ENCODE results near the gene LITAF.
"Not testable (repeated sequence)": the region's sequence is repeated elsewhere in the genome, so short reads cannot be mapped to it uniquely, and the experiment has no call there.

Gene LITAF

DNA sequence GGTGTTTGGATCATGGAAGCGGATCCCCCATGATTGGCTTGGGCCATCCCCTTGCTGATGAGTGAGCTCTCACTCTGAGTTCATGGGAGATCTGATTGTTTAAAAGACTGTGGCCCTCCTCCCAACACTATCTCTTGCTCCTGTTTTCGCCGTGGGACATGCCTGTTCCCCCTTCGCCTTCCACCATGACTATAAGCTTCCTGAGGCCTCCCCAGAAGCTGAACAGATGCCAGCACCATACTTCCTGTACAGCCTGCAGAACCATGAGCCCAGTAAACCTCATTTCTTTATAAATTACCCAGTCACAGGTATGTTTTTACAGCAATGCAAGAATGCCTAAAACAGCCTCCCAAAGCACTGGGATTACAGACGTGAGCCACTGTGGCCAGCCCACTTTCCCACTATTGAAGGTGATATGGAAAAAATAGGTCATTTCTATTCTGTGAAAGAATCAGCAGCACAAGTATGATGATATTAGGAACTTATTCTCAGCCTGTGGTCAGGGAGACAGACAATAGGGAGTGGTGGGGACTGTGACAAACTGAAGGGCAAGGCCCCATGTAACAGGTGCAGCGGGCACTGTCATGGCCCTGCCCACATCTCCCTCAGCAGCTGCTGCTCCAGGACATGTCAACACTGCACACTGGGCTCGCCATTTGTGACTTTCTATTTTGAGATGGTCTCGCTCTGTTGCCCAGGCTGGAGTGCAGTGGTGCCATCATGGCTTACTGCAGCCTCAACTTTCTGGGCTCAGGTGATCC is 33.7 kb upstream of the LITAF start:
- DNase-seq, result no peak

- DNase-seq, result no peak
These were observed 32.7 kb upstream of the LITAF start for GRCh38 chr16:11619327-11619851.

- no peak for DNase-seq
These were observed 31.5 kb upstream of the LITAF start for GRCh38 chr16:11618107-11618717.

GRCh38 chr16:11615748-11616447 is 29.2 kb upstream of the LITAF start:
- no peak for DNase-seq

DNA sequence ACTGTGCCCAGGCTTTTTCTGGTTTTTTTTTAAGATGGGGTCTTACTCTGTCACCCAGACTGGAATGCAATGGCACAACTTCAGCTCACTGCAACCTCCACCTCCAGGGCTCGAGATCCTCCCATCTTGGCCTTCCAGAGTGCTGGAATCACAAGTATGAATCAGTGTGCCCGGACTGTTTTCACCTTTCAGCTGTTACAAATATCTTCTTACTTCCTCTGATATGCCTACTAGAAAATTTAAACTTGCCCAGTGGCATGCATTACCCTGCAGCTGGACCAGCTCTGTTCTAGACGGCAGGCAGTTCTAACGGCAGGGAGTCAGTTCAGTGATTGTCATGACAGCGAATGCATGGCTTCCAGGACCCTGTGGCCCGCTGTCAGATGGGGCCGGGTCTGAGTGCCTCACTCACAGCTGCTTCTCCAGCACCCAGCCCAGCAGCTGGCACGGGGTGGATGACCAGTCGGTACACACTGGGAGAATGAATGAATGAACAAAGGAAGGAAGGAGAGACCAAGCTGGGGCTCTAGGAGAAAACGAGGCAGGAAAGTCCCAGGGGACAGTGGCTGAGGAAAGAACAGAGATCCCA is 28.0 kb upstream of the LITAF start:
- no peak for DNase-seq

GRCh38 chr16:11613381-11614303 is 26.9 kb upstream of the LITAF start:
- DNase-seq, result no peak

GRCh38 chr16:11612665-11613025 is 25.9 kb upstream of the LITAF start:
- no peak for DNase-seq

DNA sequence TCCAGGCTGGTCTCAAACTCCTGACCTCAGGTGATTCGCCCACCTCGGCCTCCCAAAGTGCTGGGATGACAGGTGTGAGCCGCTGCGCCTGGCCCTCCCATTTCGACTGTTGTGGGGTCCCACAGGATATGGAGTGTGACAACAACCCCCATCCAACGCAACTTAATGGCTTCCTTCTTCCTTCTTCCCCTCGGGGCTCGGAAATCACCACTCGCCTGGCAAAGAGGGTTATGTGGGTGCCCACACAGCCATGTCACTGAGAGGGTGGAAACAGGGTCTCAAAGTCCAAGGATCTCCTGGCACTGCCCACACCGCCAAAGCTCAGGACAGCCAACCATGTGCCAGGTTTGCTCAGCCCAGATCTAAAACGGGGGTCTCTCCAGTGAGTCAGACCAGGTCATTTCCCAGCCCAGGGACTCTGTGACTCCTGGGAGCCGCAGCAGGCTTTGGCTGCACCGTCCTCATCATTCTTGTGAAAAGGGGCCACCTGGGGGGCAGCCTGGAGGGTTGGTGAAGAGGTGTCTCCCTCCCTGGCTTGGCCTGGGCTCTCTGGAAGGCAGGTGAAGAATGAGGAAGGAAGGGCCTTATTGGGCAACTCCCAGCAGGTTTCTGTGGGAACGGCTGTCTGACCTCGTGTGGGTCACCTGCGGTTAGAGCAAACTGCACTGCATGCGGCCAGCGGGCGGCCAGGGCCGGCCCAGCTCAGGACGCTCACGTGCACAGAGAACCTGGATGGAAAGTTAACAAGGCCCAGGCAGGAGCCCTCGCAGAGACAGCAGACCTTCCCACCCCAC is 25.3 kb upstream of the LITAF start:
- DNase-seq, result no peak

- no peak for DNase-seq
These were observed 23.9 kb upstream of the LITAF start for GRCh38 chr16:11610580-11610979.

- no peak for DNase-seq
These were observed 23.4 kb upstream of the LITAF start for GRCh38 chr16:11610121-11610505.

GRCh38 chr16:11609474-11610120 is 22.9 kb upstream of the LITAF start:
- no peak for DNase-seq

GRCh38 chr16:11605891-11606290 is 19.2 kb upstream of the LITAF start:
- no peak for DNase-seq

GRCh38 chr16:11605564-11605886 is 18.8 kb upstream of the LITAF start:
- DNase-seq, result no peak

DNA sequence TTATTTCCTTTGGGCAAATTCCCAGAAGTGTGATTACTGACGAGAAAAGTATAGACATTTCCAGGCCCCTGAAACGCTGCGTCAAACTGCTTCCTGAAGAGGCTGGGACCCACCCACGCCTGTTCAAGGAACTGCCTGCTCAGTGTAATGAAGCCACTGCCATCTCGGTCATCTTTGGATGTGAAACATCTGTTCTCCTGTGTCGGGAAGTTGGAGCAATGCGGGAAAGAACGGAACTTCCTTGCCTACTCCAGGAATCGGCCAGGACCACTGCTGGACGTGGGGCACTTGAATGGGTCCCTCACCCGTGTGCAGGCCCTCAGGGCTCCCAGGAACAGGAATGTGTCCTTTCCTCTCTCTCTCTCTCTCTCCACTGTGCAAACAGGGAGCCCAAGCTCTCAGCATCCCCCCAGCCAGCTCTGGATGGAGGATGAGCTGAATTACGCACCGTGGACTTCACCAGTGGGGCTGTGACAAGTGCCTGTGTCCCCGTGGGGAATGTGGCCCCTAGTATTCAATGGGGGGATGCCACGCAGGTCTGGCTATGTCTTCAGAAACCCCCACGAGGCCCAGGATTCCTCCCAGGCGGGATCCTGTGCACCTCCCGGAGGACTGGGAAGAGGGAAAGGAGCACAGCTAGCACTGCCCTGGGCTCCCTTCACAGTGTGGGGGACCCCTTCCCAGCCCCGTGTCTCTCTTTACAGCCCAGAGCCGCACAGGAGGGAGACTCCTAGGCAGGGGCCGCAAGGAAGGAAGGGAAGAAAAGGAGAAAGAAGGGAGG is 18.3 kb upstream of the LITAF start:
- DNase-seq, result no peak

DNA sequence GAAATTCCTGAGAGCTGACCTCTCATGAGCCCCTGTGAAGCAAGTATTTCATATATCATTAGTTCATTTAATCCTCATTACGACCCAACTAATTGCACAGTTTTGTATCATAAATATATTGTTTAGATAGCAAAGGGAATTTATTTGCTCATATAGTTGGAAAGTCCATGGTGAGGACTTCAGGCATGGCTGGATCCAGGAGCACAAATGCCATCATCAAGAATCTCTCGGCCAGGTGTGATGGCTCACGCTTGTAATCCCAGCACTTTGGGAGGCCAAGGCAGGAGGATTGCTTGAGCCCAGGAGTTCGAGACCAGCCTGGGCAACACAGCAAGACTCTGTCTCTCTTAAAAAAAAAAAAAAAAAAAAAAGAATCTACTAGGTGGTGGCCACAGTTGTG is 17.6 kb upstream of the LITAF start:
- not testable (repeated sequence) for DNase-seq

- DNase-seq, result no peak
These were observed 16.6 kb upstream of the LITAF start for GRCh38 chr16:11603331-11603750.

DNA sequence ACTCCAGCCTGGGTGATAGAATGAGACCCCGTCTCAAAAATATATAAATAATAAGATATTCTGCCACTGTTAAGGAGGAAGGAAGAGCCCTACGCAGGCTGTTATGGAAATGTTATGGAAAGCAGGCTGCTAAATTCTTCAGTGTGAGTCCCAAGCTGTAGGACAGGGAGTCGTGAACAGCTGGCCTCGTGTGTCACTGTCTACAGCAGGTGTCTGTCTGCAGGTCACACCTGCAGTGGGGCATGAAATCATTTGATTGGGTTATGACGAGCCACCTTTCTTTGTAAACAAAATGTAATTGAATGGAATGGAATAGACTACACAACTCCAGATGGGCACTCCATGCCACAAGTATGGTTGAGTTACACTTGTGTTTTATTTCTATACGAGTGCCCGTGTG is 15.6 kb upstream of the LITAF start:
- DNase-seq, result no peak

DNA sequence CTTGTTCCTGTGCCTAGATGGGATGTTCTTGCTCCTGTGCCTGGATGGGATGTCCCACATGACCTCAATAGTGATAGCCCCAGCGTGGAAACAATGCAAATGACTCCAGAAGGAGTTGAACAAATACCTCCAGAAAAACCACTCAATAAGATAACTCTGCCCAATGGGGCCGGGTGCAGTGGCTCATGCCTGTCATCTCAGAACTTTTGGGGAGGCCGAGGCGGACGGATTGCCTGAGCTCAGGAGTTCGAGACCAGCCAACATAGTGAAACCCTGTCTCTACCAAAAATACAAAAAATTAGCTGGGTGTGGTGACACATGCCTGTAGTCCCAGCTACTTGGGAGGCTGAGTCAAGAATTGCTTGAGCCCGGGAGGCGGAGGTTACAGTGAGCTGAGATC is 15.2 kb upstream of the LITAF start:
- DNase-seq, result no peak

DNA sequence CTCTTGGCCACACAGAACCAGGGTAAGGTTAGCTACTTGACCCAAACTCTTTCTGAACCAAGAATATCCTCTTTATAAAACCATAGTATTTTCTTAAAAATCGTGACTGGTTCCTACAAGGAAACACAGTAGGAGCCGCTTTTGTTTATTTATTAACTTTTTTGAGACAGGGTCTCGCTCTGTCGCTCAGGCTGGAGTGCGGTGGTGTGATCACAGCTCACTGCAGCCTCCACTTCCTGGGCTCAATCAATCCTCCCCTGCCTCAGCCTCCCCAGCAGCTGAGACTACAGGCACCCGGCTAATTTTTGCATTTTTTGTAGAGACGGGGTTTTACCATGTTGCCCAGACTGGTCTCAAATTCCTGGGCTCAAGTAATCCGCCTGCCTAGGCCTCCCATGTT is 14.7 kb upstream of the LITAF start:
- DNase-seq, result no peak

GRCh38 chr16:11599579-11599978 is 12.9 kb upstream of the LITAF start:
- DNase-seq, result no peak
